HG03280 (cell line): ENCODE results near the gene EPN3.

Source experiments
- ATAC-seq: cut with Tn5 transposase; IDR thresholded peaks from one replicate; pipeline ENCODE4 v1.9.1; 2021; ENCODE audit warnings: mild to moderate bottlenecking, moderate library complexity; ENCODE audit not compliant: unreplicated experiment

The EPN3 gene

GRCh38 chr17:50564916-50565315 lies 32.4 kb downstream of the EPN3 start:
- ATAC-seq = no peak

- ATAC-seq = no peak
These were observed 33.1 kb downstream of the EPN3 start for GRCh38 chr17:50565402-50566350.

- ATAC-seq = no peak
These were observed 34.4 kb downstream of the EPN3 start for GRCh38 chr17:50566886-50567285.

GRCh38 chr17:50568659-50569058 lies 36.1 kb downstream of the EPN3 start:
- ATAC-seq = no peak

- no peak for ATAC-seq
These were observed 37.1 kb downstream of the EPN3 start for GRCh38 chr17:50569592-50569991.

- ATAC-seq = no peak
These were observed 37.5 kb downstream of the EPN3 start for GRCh38 chr17:50570032-50570431.

GRCh38 chr17:50570528-50570927 lies 38.0 kb downstream of the EPN3 start:
- ATAC-seq = no peak

- no peak for ATAC-seq
These were observed 39.1 kb downstream of the EPN3 start for GRCh38 chr17:50571681-50572080.

GRCh38 chr17:50572541-50572940 lies 40.0 kb downstream of the EPN3 start:
- ATAC-seq = no peak

GRCh38 chr17:50573866-50574611 lies 41.5 kb downstream of the EPN3 start:
- ATAC-seq = no peak

- no peak for ATAC-seq
These were observed 43.2 kb downstream of the EPN3 start for GRCh38 chr17:50575581-50576210.

GRCh38 chr17:50576864-50577263 lies 44.3 kb downstream of the EPN3 start:
- ATAC-seq = no peak

GRCh38 chr17:50577451-50577954 lies 45.0 kb downstream of the EPN3 start:
- no peak for ATAC-seq

GRCh38 chr17:50578173-50578572 lies 45.6 kb downstream of the EPN3 start:
- no peak for ATAC-seq

GRCh38 chr17:50579399-50579798 lies 46.9 kb downstream of the EPN3 start:
- no peak for ATAC-seq

- ATAC-seq = no peak
These were observed 48.1 kb downstream of the EPN3 start for GRCh38 chr17:50580646-50581045.

GRCh38 chr17:50581316-50581715 lies 48.8 kb downstream of the EPN3 start:
- ATAC-seq = no peak

GRCh38 chr17:50582741-50583140 lies 50.2 kb downstream of the EPN3 start:
- ATAC-seq = no peak

- no peak for ATAC-seq
These were observed 51.1 kb downstream of the EPN3 start for GRCh38 chr17:50583641-50584040.

- ATAC-seq = no peak
These were observed 51.6 kb downstream of the EPN3 start for GRCh38 chr17:50584116-50584515.

GRCh38 chr17:50584749-50585148 lies 52.2 kb downstream of the EPN3 start:
- no peak for ATAC-seq
